Right kidney (tissue), 1 donor: ENCODE results near the gene SPATA33.
A peak's percentile ranks its signal among the peaks of the same experiment; 100 is the strongest.
"Not testable (repeated sequence)": the region's sequence is repeated elsewhere in the genome, so short reads cannot be mapped to it uniquely, and the experiment has no call there.

Experiments used
- DNase-seq: peaks from one replicate; pipeline ENCODE4 v3.0.0-alpha.2; 2016

SPATA33 gene

DNA sequence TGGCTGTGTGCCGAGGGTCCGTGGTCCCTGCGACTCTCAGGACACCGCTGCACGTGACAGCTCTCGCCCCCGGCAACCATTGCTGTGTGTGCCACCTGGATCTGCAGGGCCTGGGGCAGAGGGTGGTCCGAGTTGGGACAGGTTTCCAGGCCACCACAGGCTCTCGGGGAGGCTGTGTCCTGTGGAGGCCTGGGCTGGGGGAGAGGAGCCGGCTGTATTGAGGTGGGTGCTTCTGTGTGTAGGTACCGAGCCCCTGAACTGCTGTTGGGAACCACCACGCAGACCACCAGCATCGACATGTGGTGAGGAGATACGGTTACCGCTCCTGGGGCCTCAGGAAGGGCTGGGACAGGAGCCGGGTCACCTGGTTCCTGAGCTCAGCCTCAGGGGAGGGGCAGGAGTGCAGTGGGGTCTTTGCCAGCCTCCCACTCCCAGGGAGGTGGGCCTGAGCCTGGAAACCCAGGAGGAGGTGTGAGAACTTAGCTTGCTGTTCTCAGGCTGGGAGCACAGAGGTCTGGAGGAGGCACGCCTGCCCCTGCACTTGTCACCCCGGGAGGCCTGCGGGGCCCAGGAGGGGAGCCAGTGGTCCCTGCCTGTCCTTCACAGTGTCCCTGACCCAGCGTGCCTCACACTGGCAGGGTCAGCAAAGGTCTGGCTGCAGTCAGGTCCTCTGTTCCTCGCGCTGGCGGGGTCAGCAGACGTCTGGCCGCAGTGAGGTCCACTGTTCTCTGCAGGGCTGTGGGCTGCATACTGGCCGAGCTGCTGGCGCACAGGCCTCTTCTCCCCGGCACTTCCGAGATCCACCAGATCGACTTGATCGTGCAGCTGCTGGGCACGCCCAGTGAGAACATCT is 36.5 kb downstream of the SPATA33 start:
- DNase-seq: no peak

- not testable (repeated sequence) for DNase-seq
Measured at GRCh38 chr16:89694784-89695085, 37.1 kb downstream of the SPATA33 start.

GRCh38 chr16:89695086-89695874 is 37.6 kb downstream of the SPATA33 start:
- DNase-seq: no peak

- DNase-seq: no peak
Measured at GRCh38 chr16:89695875-89696669, 38.4 kb downstream of the SPATA33 start.

DNA sequence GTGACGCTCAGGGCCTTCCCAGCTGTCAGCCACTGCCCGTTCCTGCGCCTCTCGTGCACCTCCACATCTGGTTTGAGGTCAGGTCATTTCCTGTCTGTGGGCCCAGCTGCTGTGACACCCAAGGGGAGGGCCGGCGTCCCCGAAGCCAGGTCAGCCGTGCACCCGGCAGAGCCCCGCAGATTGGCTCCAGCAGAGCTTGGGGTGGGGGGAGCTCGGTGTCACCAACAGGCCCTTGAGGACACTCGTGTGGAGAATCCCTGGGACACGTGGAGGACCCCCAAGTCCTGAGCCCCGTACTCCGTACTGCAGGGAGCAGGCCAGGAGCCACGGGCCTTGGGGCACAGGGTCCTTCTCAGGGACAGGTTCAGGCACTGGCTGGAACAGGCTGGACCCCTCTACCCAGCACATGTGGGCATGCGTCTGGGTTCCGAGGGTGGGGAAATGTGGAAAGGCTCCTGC is 39.1 kb downstream of the SPATA33 start:
- no peak for DNase-seq

- DNase-seq: no peak
Measured at GRCh38 chr16:89697161-89697615, 39.6 kb downstream of the SPATA33 start.

- no peak for DNase-seq
Measured at GRCh38 chr16:89697616-89698331, 40.1 kb downstream of the SPATA33 start.

DNA sequence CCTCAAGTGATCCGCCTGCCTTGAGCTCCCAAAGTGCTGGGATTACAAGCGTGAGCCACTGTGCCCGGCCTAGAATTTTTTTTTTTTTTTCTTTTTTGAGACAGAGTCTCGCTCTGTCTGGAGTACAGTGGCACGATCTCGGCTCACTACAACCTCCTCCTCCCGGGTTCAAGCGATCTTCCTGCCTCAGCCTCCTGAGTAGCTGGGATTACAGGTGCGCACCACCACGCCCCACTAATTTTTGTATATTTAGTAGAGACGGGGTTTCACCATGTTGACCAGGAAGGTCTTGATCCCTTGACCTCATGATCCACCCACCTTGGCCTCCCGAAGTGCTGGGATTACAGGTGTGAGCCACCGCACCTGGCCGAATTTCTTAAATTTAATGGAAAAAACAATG is 41.1 kb downstream of the SPATA33 start:
- DNase-seq: not testable (repeated sequence)

DNA sequence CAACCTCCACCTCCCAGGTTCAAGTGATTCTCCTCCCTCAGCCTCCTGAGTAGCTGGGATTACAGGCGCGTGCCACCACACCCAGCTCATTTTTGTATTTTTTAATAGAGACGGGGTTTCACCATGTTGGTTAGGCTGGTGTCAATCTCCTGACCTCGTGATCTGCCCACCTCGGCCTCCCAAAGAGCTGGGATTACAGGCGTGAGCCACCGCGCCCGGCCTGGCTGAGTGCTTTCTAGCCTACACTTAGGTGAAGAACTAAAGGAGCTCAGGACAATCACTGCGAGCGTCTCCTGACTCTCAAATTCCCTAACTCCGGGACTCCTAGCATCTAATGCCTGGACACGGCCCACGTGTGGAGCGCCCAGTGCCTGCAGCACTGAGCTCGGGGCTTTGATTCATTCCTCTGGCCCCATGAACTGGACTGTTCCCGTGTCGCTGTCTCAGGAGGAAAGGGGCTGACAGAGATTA is 42.0 kb downstream of the SPATA33 start:
- DNase-seq: not testable (repeated sequence)

DNA sequence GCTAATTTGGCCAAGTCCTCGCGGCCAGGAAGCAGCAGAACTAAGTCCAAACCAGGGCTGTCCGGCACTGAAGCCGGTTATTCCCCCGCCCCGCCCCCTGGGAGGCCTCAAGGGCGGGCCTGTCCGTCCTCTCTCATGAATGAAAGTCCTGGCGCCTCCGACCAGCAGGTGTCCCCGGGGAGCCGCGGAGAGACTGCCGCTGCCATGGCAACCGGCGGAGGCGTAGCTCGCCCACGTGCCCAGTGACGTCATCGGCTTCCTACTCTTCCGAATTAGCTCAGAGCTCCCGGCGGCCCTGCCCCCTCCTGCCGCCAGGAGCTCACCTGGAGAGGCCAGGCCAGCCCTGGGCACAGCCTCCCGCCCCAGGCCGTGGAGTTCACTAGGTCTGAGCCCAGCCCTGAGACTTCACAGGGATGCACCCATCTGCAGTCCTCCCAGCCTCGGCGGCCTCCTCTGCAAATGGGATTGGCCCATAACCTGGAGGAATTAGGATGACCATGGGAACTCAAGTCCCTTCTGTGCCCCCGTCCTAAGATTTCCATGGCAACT is 42.5 kb downstream of the SPATA33 start:
- DNase-seq: peak; percentile 91

- DNase-seq: peak; percentile 82
Measured at GRCh38 chr16:89700649-89701424, 43.2 kb downstream of the SPATA33 start.

DNA sequence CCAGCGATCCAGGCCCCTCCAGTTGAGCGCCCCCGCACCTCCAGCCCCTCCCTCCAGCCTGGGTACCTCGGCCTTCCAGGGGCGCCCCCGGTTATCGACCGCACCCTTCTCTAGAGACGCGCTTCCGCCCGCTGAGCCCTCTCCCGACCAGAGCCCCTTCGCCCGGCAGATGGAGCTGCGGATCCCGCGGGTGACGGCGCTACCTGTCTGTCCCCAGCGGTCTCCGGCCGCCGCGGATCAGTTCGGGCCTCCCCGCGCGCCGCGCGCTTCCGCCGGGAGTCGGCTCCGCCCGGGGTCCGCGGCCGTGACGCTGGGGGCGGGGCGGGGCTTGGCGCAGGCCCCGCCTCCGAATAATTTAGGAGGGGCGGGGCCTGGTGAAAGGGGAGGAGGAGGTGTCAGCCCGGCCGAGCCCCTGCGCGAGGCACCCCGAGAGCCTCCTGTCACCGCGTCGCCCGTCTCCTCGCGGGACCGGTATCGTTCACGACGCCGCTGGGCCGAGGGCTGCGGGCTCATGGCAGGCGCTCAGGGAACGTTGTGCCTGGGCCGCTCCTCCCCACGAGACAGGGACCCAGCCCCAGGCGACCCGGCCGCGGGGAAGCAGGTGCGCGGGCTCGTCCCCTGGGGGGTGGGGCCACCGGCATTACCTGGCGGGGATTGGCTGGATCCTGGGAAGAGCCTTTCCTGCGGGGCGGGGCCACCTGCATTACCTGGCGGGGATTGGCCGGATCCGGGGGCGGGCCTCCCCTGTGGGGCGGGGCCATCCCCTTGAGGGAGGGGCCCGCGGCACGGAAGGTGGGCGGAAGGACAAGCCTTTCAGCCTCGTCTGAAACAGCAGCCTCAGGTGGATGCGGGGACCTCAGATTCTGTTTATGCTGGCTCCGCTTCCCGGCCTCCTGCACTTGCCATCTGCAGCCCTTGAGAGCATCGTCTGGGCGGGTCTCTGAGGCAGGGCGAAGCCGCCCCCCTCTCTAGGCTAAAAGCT is 44.1 kb downstream of the SPATA33 start, which contains the start of gene SPATA2L:
Gene SPATA2L (minus strand): TSS at position 281 of the 982 bp plus-strand sequence. CDS start 473 bp downstream, outside the sequence.
- peak; percentile 98 for DNase-seq

DNA sequence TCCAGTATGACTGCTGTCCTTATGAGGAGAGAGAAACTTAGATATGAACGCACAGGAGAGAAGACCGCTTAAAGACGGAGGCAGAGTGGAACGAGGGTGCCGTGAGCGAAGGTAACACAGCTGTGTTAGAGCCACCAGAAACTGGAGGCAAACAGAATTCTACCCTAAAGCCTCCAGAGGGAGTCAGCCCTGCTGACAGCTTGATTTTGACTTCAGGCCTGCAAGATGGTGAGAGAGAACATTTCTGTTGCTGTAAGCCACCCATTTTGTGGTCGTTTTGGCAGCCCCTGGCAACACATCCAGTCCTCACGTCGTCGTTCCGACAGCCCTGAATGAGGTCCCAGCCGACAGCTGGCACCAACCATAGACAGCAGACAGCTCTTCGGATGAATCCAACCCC is 46.6 kb downstream of the SPATA33 start:
- no peak for DNase-seq

DNA sequence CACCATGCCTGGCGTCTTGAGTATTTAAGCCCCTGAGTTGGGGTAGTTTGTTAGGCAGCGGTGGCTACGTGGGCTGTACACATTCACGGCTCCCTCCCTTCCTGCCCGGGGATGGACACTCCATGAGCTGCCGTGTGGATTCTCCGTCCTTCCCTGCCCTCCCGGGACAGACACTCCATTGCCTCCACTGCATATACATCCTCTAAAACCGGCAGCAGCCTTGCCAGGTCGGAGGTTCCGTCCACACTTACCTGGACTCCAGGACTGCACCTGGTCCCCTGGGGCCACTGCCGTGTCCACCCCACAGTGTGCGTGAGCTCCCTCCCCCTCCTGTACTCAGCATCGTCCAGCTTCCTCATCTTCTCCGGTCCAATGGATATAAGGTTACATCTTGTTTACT is 47.4 kb downstream of the SPATA33 start:
- no peak for DNase-seq

DNA sequence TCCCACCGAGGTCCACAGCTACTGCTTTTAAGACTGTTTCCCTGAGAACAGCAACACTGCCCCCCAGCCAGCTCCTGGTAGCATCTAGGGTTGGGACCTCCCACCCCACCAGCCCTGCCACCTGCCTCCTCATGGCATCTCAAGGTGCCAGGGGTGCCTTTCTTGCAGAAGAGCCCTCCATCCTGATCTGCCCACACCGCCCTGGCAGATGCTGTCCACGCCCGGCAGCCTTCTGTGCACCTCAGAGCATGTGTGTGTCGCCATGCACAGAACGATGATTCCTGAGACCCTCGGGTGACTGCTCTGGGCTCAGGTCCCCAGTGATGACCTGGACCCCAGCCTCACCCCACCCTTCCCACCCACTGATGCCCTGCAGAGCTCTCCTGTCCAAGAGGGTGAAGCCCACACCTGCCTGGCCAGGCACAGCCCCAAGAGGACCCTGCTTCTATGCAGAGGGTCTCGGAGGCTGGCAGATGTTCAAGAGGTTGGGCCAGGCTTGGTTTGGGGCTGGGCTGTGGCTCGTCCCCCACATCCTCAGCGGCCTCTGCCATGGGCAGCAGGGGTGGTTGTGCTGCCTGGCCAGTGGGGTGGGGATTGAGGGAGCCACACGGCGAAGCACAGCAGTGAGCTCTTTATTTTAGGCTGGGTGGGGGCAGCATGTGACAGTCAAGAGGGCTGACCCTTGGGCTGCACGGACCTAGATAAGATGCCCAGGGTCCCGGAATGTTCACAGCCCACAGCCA is 49.1 kb downstream of the SPATA33 start:
- DNase-seq: no peak

- DNase-seq: no peak
Measured at GRCh38 chr16:89707695-89708094, 50.1 kb downstream of the SPATA33 start.

- DNase-seq: no peak
Measured at GRCh38 chr16:89708481-89708931, 50.9 kb downstream of the SPATA33 start.

DNA sequence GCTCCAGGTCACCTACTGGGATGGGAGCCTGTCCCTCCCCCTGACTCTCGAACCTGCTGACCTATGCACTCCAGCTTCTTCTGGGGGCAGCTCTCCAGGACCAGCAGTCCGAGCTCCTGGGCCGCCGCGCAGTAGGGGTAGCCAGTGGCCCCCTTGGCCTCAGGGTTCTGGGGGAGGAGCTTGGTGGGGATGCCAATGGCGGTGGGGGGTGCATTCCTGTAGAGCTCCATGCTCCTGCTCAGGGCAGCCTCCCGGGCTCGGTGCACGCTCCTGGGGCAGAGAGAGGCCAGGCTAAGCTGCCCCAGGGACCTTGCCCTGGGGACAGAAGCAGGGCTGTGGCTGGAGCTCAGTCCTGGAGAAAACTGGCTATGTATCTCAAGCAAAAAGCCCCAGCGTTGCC is 51.5 kb downstream of the SPATA33 start:
- no peak for DNase-seq
